ENCODE results near the gene GPRC5C. TPM values are rescaled to one million over a fixed set of nuclear protein-coding genes. Genes with fewer than 3 reads are reported as not detected.

GPRC5C gene
- total RNA-seq, 4 donors from 2014 or later: 3.8 to 19.8 (median 9.9) TPM

DNA sequence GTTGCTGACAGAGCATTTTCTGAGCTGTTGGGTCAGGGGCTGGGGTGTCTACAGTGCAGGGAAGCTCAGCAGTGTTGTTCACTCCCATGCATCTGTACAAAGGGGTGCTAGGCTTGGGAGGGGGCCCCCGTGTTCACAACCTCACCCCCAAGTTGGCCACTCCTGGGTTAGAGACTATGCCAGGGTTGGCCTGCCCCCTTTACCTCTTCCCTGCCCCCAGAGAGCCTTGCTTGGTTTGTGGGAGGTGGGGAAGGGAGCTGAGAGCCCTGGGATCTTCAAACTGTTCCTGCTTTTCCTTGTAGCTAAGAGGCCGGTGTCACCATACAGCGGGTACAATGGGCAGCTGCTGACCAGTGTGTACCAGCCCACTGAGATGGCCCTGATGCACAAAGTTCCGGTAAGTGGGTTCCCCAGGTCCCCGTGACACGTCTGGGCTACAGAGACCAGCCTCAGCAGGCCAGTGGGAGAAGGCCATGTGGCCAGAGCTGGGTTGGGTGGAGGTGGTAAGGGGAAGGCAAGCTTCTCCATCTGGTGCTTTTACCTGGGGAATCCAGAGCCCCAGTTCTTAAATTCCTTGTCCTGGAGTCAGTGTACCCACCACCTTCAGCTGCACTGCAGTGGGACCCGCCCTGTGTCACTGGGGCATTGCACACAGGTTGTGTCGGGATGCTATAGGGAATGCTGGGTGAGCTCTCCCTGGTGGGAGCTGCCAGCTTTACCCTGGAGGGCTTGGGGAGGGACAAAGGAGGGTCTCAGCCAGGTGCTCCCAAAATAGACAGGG, 11.8 kb downstream of the GPRC5C start:
- TF ChIP-seq, protein P1, sequence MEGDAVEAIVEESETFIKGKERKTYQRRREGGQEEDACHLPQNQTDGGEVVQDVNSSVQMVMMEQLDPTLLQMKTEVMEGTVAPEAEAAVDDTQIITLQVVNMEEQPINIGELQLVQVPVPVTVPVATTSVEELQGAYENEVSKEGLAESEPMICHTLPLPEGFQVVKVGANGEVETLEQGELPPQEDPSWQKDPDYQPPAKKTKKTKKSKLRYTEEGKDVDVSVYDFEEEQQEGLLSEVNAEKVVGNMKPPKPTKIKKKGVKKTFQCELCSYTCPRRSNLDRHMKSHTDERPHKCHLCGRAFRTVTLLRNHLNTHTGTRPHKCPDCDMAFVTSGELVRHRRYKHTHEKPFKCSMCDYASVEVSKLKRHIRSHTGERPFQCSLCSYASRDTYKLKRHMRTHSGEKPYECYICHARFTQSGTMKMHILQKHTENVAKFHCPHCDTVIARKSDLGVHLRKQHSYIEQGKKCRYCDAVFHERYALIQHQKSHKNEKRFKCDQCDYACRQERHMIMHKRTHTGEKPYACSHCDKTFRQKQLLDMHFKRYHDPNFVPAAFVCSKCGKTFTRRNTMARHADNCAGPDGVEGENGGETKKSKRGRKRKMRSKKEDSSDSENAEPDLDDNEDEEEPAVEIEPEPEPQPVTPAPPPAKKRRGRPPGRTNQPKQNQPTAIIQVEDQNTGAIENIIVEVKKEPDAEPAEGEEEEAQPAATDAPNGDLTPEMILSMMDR (IDR thresholded peaks at IDR 0.05; ENCODE audit: low read depth): no peak

DNA sequence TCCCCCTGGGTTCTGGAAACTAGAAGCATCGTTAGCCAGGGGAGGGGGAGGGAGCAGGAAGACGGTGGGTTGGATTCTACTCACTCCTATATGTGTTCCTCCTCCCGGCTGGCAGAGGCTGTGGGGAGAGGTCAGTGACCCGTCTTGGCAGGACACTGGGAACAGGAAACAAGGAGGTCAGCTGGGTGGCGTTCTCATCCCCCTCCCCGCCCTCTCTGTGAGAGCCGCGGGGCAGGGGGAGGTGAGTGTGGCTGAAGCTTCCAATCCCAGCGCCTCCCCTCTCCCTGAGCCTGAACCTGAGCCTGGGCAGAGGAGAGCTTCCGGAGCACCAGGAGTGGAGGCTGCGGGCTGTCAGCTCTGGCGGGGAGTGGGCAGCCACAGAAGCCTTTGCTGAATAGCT, 12.5 kb downstream of the GPRC5C start:
- TF ChIP-seq, protein P1 (IDR thresholded peaks at IDR 0.05; ENCODE audit: low read depth): no peak

DNA sequence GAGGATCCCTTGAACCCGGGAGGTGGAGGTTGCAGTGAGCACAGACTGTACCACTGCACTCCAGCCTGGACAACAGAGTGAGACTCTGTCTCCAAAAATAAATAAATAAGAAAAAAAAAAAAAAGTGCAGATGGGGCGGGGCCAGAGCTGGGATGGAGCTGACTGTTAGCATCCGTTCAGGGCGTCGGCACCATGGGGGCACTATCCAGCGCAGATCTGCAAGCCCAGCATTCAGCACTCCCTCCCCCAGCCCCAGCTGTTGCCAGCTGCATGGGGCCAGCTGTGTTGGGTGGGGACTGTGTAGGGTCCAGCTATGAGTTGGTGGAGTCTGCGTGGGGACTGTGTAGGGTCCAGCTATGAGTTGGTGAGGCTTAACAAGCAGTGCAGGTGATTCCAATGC, 13.3 kb downstream of the GPRC5C start:
- TF ChIP-seq, protein P1 (IDR thresholded peaks at IDR 0.05; ENCODE audit: low read depth): no peak

DNA sequence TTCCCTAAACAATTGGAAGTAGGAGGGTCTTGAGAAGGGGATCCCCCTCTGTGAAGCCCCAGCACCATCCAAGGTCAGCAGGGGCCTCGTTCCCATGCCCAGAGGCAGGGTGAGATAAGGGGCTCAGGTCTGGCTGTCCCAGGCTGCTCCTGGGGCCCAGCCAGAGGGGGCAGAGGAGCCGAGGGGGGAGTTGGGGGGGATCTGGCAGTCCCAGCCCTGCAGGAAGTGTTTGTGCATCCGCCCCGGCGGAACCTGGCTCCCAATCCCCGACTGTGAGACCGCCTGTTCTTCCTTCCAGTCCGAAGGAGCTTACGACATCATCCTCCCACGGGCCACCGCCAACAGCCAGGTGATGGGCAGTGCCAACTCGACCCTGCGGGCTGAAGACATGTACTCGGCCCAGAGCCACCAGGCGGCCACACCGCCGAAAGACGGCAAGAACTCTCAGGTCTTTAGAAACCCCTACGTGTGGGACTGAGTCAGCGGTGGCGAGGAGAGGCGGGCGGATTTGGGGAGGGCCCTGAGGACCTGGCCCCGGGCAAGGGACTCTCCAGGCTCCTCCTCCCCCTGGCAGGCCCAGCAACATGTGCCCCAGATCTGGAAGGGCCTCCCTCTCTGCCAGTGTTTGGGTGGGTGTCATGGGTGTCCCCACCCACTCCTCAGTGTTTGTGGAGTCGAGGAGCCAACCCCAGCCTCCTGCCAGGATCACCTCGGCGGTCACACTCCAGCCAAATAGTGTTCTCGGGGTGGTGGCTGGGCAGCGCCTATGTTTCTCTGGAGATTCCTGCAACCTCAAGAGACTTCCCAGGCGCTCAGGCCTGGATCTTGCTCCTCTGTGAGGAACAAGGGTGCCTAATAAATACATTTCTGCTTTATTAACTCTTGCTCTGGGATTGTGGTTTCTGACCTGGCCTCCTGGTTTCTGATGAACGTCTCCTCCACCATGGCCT, 14.9 kb downstream of the GPRC5C start:
- TF ChIP-seq, protein P1 (IDR thresholded peaks at IDR 0.05; ENCODE audit: low read depth): no peak

DNA sequence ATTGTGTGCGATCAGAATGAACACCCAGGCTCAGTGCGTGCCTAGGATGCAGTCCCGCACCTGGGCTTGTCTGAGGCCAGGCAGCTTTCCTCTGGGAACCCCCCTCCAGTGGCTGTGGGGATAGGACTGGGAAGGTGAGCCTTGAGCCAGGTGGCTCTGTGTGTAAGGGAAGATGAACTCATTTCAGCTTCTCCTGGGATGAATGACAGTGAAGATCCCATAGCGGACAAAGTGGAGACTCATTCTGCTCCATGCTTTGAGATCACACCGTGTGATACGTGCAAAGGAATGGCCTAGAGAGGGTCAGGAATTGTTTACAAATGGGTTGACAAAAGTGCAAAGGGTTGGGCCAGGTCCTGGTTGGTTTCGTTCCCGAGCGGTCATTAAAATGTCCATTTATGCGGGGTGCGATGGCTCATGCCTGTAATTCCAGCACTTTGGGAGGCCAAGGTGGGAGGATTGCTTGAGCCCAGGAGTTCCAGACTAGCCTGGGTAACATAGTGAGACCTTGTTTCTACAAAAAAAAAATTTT, 15.8 kb downstream of the GPRC5C start:
- TF ChIP-seq, protein P1 (IDR thresholded peaks at IDR 0.05; ENCODE audit: low read depth): no peak

DNA sequence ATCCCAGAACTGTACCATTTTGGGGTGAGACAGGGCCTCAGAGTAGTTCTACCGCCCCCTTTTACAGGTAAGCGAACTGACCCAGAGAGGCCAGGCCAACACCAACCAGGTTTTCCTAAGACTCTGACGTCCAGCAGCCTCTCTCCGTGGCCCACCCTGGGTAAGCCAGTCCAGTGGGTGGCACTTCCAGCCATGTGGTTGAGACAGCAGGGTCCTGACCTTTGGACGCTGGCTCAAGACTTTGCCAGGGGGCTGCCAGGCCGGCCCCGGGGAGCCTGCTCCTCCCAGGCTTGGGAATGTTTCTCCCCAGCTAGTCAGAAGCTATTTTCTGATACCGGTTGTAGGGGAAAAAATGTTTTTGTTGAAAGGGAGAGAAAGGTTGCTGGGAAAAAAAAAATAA, 16.9 kb downstream of the GPRC5C start:
- TF ChIP-seq, protein P1 (IDR thresholded peaks at IDR 0.05; ENCODE audit: low read depth): no peak

DNA sequence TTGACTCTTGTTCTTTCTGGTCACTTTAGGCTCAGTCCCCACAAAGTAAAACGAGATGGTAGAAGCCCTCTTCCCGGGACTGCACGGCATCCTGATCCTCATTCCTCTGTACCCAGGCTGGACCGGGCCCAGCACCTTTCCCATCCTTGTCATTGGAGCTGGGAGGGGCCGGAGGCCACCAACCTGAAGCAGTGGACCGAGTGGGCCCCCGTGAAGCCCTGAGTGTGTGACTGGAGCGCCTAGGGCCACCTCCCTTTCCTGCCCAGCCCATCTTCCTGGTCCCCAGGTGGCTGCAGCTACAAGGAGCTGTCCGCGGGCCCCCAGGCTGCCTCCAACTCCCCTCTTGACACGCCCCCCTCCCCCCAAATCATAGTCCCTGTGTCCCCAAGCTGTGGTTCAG, 17.4 kb downstream of the GPRC5C start:
- TF ChIP-seq, protein P1 (IDR thresholded peaks at IDR 0.05; ENCODE audit: low read depth): no peak

Measured in subcutaneous adipose tissue (tissue), 4 donors.